NT2/D1 (cell line): Measurements from ENCODE around the gene MED13.

Experiments used
- SUZ12 ChIP-seq: IDR thresholded peaks from 2 replicates; pipeline ENCODE4 v1.6.1; 2011; ENCODE audit not compliant: insufficient read length, insufficient read depth; ENCODE audit errors: extremely low read depth
- YY1 ChIP-seq: IDR thresholded peaks from 2 replicates; pipeline ENCODE4 v1.6.1; 2011; ENCODE audit not compliant: insufficient read length, insufficient read depth
- ZNF274 ChIP-seq: IDR thresholded peaks from 2 replicates; pipeline ENCODE4 v1.6.1; 2011; ENCODE audit warnings: mild to moderate bottlenecking, low read depth, low read length

DNA sequence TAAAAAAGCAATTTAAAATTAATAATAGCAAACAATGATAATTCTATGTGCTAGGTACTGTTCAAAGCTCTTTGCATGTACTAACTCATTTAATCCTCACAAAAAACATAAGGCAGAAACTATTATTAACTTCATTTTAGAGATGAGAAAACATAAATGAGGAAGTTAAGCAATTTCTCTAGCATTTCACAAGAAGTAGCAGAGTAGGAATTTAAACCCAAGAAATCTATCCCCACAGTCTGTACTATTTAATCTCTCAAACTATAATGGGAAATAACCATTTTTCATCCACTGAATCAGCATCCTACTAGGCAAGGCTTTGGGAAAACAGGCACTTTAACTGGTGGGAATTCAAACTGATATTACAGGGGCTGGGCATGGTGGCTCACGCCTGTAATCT lies 95.0 kb downstream of the MED13 start:
- TF ChIP-seq SUZ12 (no peak), YY1 (no peak), ZNF274 (no peak)
